Immature natural killer cell (primary cell): ENCODE measurements around the gene ODF2. TPM values are rescaled to one million over a fixed set of nuclear protein-coding genes. Genes with fewer than 3 reads are reported as not detected.
A peak's percentile ranks its signal among the peaks of the same experiment; 100 is the strongest.
"Not testable (repeated sequence)": the region's sequence is repeated elsewhere in the genome, so short reads cannot be mapped to it uniquely, and the experiment has no call there.

ENCODE experiments used
- DNase-seq, 3 donors: peaks; one replicate each; pipeline ENCODE4 v3.0.0; 2022; ENCODE audit warnings: mixed read lengths in 1 of 3
- H3K27ac Mint-ChIP-seq, 6 donors: one replicate each; pipeline ENCODE4 v1.8.0; 2020; ENCODE audit warnings: mixed read lengths in 6 of 6, mild to moderate bottlenecking in 5 of 6, inconsistent platforms in 4 of 6, moderate library complexity in 3 of 6
- H3K27me3 Mint-ChIP-seq, 3 donors: one replicate each; pipeline ENCODE4 v1.8.0; 2020 to 2021; ENCODE audit warnings: low read depth in 3 of 3, mild to moderate bottlenecking in 3 of 3, mixed read lengths in 3 of 3, moderate library complexity in 3 of 3, inconsistent platforms in 1 of 3
- H3K36me3 Mint-ChIP-seq, 3 donors: one replicate each; pipeline ENCODE4 v1.8.0; 2020; ENCODE audit warnings: mixed read lengths in 3 of 3, inconsistent platforms in 2 of 3, mild to moderate bottlenecking in 2 of 3
- H3K4me1 Mint-ChIP-seq, 2 donors: one replicate each; pipeline ENCODE4 v1.8.0; 2020; ENCODE audit warnings: inconsistent platforms in 2 of 2, mild to moderate bottlenecking in 2 of 2, mixed read lengths in 2 of 2, moderate library complexity in 1 of 2
- H3K4me3 Mint-ChIP-seq, 5 donors: one replicate each; pipeline ENCODE4 v1.8.0; 2020; ENCODE audit warnings: mild to moderate bottlenecking in 5 of 5, mixed read lengths in 5 of 5, inconsistent platforms in 3 of 5, moderate library complexity in 3 of 5
- H3K9me3 Mint-ChIP-seq, 6 donors: one replicate each; pipeline ENCODE4 v1.8.0; 2020; ENCODE audit warnings: mild to moderate bottlenecking in 6 of 6, mixed read lengths in 6 of 6, inconsistent platforms in 4 of 6, moderate library complexity in 3 of 6
- polyA plus RNA-seq, 3 donors: library from polyadenylated mRNA; unstranded; fragments of 300-500 nt; fragmentation: Illumina TruSeq; gene quantifications; one replicate each; pipeline ENCODE4 v1.2.3, GENCODE V29; 2021

Gene ODF2
- polyA plus RNA-seq, 3 donors from 2014 or later, result 5.6 to 37.2 (median 12.9) TPM

GRCh38 chr9:128434340-128434739 is 21.5 kb upstream of the ODF2 start:
- no peaks in the 10 kb centered on the region for H3K36me3 Mint-ChIP-seq
- H3K9me3 Mint-ChIP-seq, result no peaks in the 10 kb centered on the region
- H3K4me3 Mint-ChIP-seq, result no peak overlapping the region
- peaks cover 8 to 10% of the 10 kb centered on the region in 2 donors for H3K4me1 Mint-ChIP-seq
- no peak for DNase-seq
- no peak overlapping the region for H3K27ac Mint-ChIP-seq
- H3K27me3 Mint-ChIP-seq, result peaks cover 0 to 10% (median 1%) of the 10 kb centered on the region in 3 donors

DNA sequence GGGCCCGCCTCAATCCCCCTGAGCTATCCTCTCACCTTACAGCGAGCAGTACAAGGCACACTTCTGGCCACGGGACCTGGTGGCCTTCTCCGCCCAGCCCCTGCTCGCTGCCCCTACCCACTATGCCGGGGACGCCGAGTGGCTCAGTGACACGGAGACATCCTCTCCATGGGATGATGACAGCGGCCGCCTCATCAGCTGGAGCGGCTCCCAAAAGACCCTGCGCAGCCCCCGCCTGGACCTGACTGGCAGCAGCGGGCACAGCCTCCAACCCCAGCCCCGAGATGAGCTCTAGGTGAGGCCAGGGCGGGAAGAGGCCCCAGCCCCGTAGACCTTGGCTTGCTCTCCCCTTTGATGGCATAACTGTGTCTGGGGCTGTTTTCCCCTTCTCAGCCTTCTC is 20.2 kb upstream of the ODF2 start:
- H3K9me3 Mint-ChIP-seq, result no peaks in the 10 kb centered on the region
- H3K4me3 Mint-ChIP-seq, result no peak overlapping the region
- H3K4me1 Mint-ChIP-seq, result peaks cover 9 to 14% of the 10 kb centered on the region in 2 donors
- no peak for DNase-seq
- H3K27ac Mint-ChIP-seq, result no peak overlapping the region
- no peaks in the 10 kb centered on the region for H3K36me3 Mint-ChIP-seq
- H3K27me3 Mint-ChIP-seq, result peaks cover 0 to 10% (median 1%) of the 10 kb centered on the region in 3 donors

- H3K4me3 Mint-ChIP-seq, result no peak overlapping the region
- peak; percentile 65 to 72 (median 67) for DNase-seq
- H3K27ac Mint-ChIP-seq, result peak overlapping the region in 2 of 6 donors; percentile 50 to 80
Observed at GRCh38 chr9:128438343-128439109, 17.3 kb upstream of the ODF2 start.

GRCh38 chr9:128439273-128439672 is 16.5 kb upstream of the ODF2 start:
- no peaks in the 10 kb centered on the region for H3K36me3 Mint-ChIP-seq
- H3K27ac Mint-ChIP-seq, result peak overlapping the region in 4 of 6 donors; percentile 26 to 80 (median 57)
- H3K9me3 Mint-ChIP-seq, result no peaks in the 10 kb centered on the region
- peak in 1 of 3 donors; percentile 25 for DNase-seq
- peaks cover 9 to 14% of the 10 kb centered on the region in 2 donors for H3K4me1 Mint-ChIP-seq
- peaks cover 0 to 7% (median 1%) of the 10 kb centered on the region in 3 donors for H3K27me3 Mint-ChIP-seq
- H3K4me3 Mint-ChIP-seq, result peak overlapping the region in 2 of 5 donors; percentile 4 to 46

More at GRCh38 chr9:128438343-128439109, 17.3 kb upstream of the ODF2 start:
- Mint-ChIP-seq H3K4me1 (peaks cover 9 to 14% of the 10 kb centered on the region in 2 donors), H3K9me3 (no peaks in the 10 kb centered on the region), H3K36me3 (no peaks in the 10 kb centered on the region), H3K27me3 (peaks cover 0 to 10% (median 1%) of the 10 kb centered on the region in 3 donors)

DNA sequence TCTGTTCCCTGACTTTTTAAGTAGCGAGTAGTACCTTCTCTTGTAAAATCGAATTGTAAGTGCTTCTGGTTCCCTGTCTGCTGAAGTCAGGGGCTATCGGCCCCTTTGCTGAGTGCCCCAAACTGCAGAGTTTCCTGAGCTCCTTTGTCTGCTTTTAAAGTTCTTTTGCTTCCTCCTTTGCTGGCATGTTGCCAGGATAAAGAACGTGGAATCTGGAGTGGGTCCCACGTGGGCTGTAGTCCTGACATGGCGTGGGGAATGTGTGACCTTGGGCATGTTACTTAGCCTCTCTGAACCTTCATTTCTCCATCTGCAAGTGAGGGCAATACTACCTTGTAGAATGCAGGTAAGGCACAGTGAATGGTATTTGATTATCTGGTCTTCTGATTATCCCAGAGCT is 13.7 kb upstream of the ODF2 start:
- H3K27ac Mint-ChIP-seq, result peak overlapping the region in 1 of 6 donors; percentile 22
- H3K4me1 Mint-ChIP-seq, result peaks cover 9 to 14% of the 10 kb centered on the region in 2 donors
- no peaks in the 10 kb centered on the region for H3K36me3 Mint-ChIP-seq
- H3K4me3 Mint-ChIP-seq, result no peak overlapping the region
- DNase-seq, result no peak
- H3K9me3 Mint-ChIP-seq, result no peaks in the 10 kb centered on the region
- peaks cover 0 to 4% (median 0%) of the 10 kb centered on the region in 3 donors for H3K27me3 Mint-ChIP-seq

GRCh38 chr9:128446505-128446904 is 9.3 kb upstream of the ODF2 start:
- not testable (repeated sequence) for H3K4me1 Mint-ChIP-seq, DNase-seq, H3K27me3 Mint-ChIP-seq, H3K27ac Mint-ChIP-seq, H3K4me3 Mint-ChIP-seq, H3K9me3 Mint-ChIP-seq, H3K36me3 Mint-ChIP-seq

DNA sequence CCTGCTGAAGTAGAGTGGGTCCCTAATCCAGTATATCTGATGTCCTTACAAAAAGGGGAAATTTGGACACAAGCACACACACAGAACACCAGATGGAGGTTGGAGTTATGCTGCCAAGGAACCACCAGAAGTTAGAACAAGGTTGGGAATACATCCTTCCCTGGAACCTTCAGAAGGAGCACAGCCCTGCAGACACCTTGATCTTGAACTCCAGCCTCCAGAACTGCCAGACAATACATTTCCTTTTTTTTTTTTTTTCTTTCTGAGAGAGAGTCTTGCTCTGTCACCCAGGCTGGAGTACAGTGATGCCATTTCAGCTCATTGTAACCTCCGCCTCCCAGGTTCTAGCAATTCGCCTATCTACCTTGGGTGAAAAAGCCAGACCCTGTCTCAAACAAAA is 7.1 kb upstream of the ODF2 start:
- no peak for DNase-seq
- Mint-ChIP-seq H3K4me3 (no peak overlapping the region), H3K36me3 (no peaks in the 10 kb centered on the region), H3K9me3 (no peaks in the 10 kb centered on the region), H3K27ac (no peak overlapping the region), H3K27me3 (no peaks in the 10 kb centered on the region), H3K4me1 (no peaks in the 10 kb centered on the region)

DNA sequence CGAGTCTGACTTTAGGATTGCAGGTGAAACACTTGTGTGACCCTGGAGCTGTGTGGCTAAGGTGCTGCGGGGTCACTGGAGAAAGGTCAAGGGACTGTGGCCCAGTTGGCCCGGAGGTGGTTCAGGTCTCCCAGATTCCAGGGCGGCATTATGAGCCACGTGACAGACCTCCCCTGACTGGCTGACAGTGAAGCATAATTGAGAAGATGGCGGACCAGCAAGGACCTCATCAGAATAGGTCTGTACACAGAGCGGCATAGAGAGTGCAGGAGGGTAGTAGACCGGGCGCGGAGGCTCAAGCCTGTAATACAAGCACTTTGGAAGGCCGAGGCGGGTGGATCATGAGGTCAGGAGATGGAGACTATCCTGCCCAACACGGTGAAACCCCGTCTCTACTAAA is 815 bp upstream of the ODF2 start:
- Mint-ChIP-seq H3K4me1 (peaks cover 11 to 12% of the 10 kb centered on the region in 2 donors), H3K4me3 (peak overlapping the region; percentile 53 to 91 (median 63)), H3K27ac (peak overlapping the region; percentile 70 to 93 (median 78)), H3K9me3 (no peaks in the 10 kb centered on the region), H3K36me3 (peaks cover 1 to 7% (median 6%) of the 10 kb centered on the region in 3 donors), H3K27me3 (peaks cover 6 to 9% (median 6%) of the 10 kb centered on the region in 3 donors)
- DNase-seq, result no peak

GRCh38 chr9:128456613-128457061 is 831 bp downstream of the ODF2 start:
- H3K27ac Mint-ChIP-seq, result peak overlapping the region; percentile 79 to 97 (median 93)
- H3K4me1 Mint-ChIP-seq, result peaks cover 11 to 12% of the 10 kb centered on the region in 2 donors
- DNase-seq, result peak; percentile 62
- H3K27me3 Mint-ChIP-seq, result peaks cover 6 to 9% (median 6%) of the 10 kb centered on the region in 3 donors
- no peaks in the 10 kb centered on the region for H3K9me3 Mint-ChIP-seq
- H3K36me3 Mint-ChIP-seq, result peaks cover 12 to 14% (median 12%) of the 10 kb centered on the region in 3 donors
- peak overlapping the region; percentile 89 to 94 (median 91) for H3K4me3 Mint-ChIP-seq

- no peak for DNase-seq
- Mint-ChIP-seq H3K27ac (peak overlapping the region in 4 of 6 donors; percentile 59 to 93 (median 82)), H3K9me3 (no peaks in the 10 kb centered on the region), H3K27me3 (peaks cover 6 to 9% (median 6%) of the 10 kb centered on the region in 3 donors), H3K4me1 (peaks cover 11 to 12% of the 10 kb centered on the region in 2 donors), H3K36me3 (peaks cover 12 to 14% (median 12%) of the 10 kb centered on the region in 3 donors), H3K4me3 (peak overlapping the region; percentile 51 to 94 (median 90))
Observed at GRCh38 chr9:128457207-128457606, 1.4 kb downstream of the ODF2 start.

DNA sequence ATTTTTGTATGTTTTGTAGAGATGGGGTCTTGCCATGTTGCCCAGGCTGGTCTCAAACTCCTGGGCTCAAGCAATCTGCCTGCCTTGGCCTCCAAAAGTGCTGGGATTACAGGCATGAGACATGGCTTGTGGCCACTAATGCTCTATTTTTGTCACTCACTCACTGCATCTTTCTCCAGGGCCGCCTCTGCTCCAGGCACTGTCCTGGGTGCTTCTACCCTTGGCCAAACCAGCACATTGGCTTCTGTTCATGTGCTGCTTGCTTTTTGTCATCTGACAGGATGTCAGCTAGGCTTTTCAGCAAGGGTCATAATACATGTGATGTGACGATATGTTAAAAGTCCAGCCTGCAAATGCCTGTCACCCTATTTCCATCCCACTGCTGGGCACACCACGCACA is 3.2 kb downstream of the ODF2 start:
- H3K4me1 Mint-ChIP-seq, result peaks cover 11 to 12% of the 10 kb centered on the region in 2 donors
- no peak for DNase-seq
- no peaks in the 10 kb centered on the region for H3K9me3 Mint-ChIP-seq
- peak overlapping the region in 2 of 6 donors; percentile 37 to 40 for H3K27ac Mint-ChIP-seq
- peaks cover 12 to 25% (median 12%) of the 10 kb centered on the region in 3 donors for H3K36me3 Mint-ChIP-seq
- peak overlapping the region in 2 of 5 donors; percentile 25 to 26 for H3K4me3 Mint-ChIP-seq
- H3K27me3 Mint-ChIP-seq, result peaks cover 6 to 9% (median 6%) of the 10 kb centered on the region in 3 donors

DNA sequence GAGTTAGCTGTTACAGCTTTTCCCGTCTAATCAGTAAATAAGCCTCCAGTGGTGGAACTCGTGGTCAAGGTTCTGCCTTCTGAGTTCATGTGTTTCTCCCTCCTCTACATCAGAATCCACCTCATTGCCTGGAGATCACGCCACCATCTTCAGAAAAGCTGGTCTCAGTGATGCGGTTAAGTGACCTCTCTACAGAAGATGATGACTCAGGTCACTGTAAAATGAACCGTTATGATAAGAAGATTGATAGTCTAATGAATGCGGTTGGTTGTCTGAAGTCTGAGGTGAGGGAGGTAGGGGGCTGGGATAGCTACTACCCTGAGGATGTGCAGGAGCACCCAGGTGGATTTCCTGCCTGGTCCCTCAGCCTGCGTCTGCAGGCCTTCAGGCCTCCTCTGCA is 13.3 kb downstream of the ODF2 start:
- peaks cover 0 to 2% (median 0%) of the 10 kb centered on the region in 3 donors for H3K27me3 Mint-ChIP-seq
- peaks cover 0 to 8% of the 10 kb centered on the region in 2 donors for H3K4me1 Mint-ChIP-seq
- H3K4me3 Mint-ChIP-seq, result no peak overlapping the region
- H3K9me3 Mint-ChIP-seq, result no peaks in the 10 kb centered on the region
- H3K27ac Mint-ChIP-seq, result peak overlapping the region in 1 of 6 donors; percentile 58
- no peak for DNase-seq
- H3K36me3 Mint-ChIP-seq, result peaks cover 13% of the 10 kb centered on the region in 3 donors

GRCh38 chr9:128470560-128470959 is 14.8 kb downstream of the ODF2 start:
- no peaks in the 10 kb centered on the region for H3K9me3 Mint-ChIP-seq
- no peak overlapping the region for H3K4me3 Mint-ChIP-seq
- peaks cover 0 to 2% (median 0%) of the 10 kb centered on the region in 3 donors for H3K27me3 Mint-ChIP-seq
- peak overlapping the region in 1 of 6 donors; percentile 74 for H3K27ac Mint-ChIP-seq
- H3K4me1 Mint-ChIP-seq, result peaks cover 0 to 8% of the 10 kb centered on the region in 2 donors
- H3K36me3 Mint-ChIP-seq, result peaks cover 13 to 20% (median 19%) of the 10 kb centered on the region in 3 donors
- no peak for DNase-seq

DNA sequence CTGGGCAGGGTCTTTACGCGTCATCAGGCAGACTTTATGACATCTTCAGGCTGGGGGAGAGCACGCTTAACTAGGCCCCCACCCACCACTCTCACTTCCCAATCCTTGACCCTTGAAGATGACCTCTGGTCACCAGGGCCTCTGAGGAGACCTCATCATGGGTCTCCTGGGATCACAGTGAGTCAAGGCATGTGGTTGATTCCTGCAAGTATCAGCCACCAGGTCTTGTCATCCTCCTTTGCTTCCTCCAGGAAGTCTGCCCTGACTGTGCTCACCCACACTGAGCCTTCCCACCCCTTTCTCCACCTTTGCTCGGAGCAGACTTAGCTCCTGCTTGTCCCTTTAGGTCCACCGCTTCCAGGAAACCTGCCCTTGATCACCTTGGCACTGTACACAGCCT is 17.3 kb downstream of the ODF2 start:
- Mint-ChIP-seq H3K36me3 (peaks cover 16 to 28% (median 25%) of the 10 kb centered on the region in 3 donors), H3K9me3 (no peaks in the 10 kb centered on the region), H3K4me3 (no peak overlapping the region), H3K4me1 (peaks cover 0 to 8% of the 10 kb centered on the region in 2 donors), H3K27me3 (peaks cover 0 to 2% (median 2%) of the 10 kb centered on the region in 3 donors), H3K27ac (peak overlapping the region in 2 of 6 donors; percentile 44 to 67)
- DNase-seq, result no peak
